Smooth muscle cell (in vitro differentiated cells): Measurements from ENCODE around the gene LRRN4. TPM values are rescaled to one million over a fixed set of nuclear protein-coding genes. Genes with fewer than 3 reads are reported as not detected.

Experiments
- DNase-seq: peaks from one replicate; lab custom pipeline; 2025; ENCODE audit not compliant: unreplicated experiment; lab: John Stamatoyannopoulos, UW
- H2AFZ ChIP-seq: fragments of 200-600 bp; sonication (generic); 2 replicates; pipeline ENCODE4 v1.6.0; 2016; ENCODE audit warnings: antibody characterized with exemption, low read depth, mild to moderate bottlenecking
- H3F3A ChIP-seq: fragments of 200-600 bp; sonication (generic); 2 replicates; pipeline ENCODE4 v1.6.0; 2017; ENCODE audit warnings: antibody characterized with exemption, low read depth
- H3K27ac ChIP-seq: fragments of 200-600 bp; sonication (generic); 2 replicates; pipeline ENCODE4 v1.5.1; 2016; ENCODE audit warnings: low read depth, mild to moderate bottlenecking
- H3K27me3 ChIP-seq: fragments of 200-600 bp; sonication (generic); 2 replicates; pipeline ENCODE4 v1.6.1; 2016; ENCODE audit warnings: low read depth, mild to moderate bottlenecking
- H3K36me3 ChIP-seq: fragments of 200-600 bp; sonication (generic); 2 replicates; pipeline ENCODE4 v1.5.1; 2016; ENCODE audit warnings: low read depth
- H3K4me1 ChIP-seq: fragments of 200-600 bp; sonication (generic); 2 replicates; pipeline ENCODE4 v1.5.1; 2016; ENCODE audit warnings: low read depth
- H3K4me2 ChIP-seq: fragments of 200-600 bp; sonication (generic); 2 replicates; pipeline ENCODE4 v1.6.0; 2016; ENCODE audit warnings: mild to moderate bottlenecking
- H3K4me3 ChIP-seq: fragments of 200-600 bp; sonication (generic); 2 replicates; pipeline ENCODE4 v1.5.1; 2016; ENCODE audit warnings: mild to moderate bottlenecking
- H3K79me2 ChIP-seq: fragments of 200-600 bp; sonication (generic); 2 replicates; pipeline ENCODE4 v1.6.0; 2016; ENCODE audit warnings: low read depth, mild to moderate bottlenecking
- H3K9ac ChIP-seq: fragments of 200-600 bp; sonication (generic); 2 replicates; pipeline ENCODE4 v1.6.0; 2016; ENCODE audit warnings: low read depth
- H3K9me3 ChIP-seq: fragments of 200-600 bp; sonication (generic); replicated peaks from 2 replicates; pipeline ENCODE4 v1.5.1; 2016; ENCODE audit warnings: low read depth
- H4K20me1 ChIP-seq: fragments of 200-600 bp; sonication (generic); 2 replicates; pipeline ENCODE4 v1.6.0; 2016; ENCODE audit warnings: low read depth
- WGBS: methylation state at CpG from one replicate; pipeline ENCODE4 v1.1.7; 2016; ENCODE audit warnings: low lambda C conversion rate; 5-methylcytosine and 5-hydroxymethylcytosine counted together
- polyA plus RNA-seq: library from polyadenylated mRNA; unstranded; fragments of >200 nt; fragmentation: Nextera tagmentation; extraction: Ambion mirVana; gene quantifications from 2 replicates; pipeline ENCODE4 v1.2.1, GENCODE V29; 2016
- total RNA-seq: library from RNA; depleted of rRNA; stranded (reverse); fragments of >200 nt; gene quantifications from 2 replicates; pipeline ENCODE4 v1.2.3, GENCODE V29; 2014
- TF ChIP-seq, protein P1 (sequence below): fragments of 200-600 bp; sonication (generic); IDR thresholded peaks from 2 replicates; pipeline ENCODE4 v1.5.1; 2017; ENCODE audit warnings: borderline replicate concordance, mild to moderate bottlenecking, antibody characterized with exemption; ENCODE audit not compliant: insufficient read depth, poor library complexity, severe bottlenecking

The LRRN4 gene
- total and polyA plus RNA-seq, 2 experiments from 2014 or later: 3.9 to 5.7 TPM

DNA sequence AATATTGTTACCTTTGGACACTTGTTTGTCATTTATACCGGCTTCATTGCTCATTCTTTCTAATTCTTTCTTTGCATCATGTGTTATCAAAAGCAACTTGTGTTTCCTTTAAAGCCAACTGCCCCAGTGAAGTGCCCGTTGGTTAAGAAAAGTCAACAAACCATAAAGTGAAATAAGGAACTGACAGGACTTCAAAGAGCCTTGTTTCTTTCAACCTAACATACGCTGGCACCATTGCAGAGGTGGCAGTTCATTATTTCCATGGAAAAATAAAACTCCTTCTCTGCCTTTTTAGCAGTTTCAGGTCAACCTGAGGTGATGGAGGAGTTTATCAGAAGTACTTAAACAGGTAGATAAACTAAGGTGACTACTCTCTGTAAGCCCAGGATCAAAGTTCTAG lies 40.2 kb upstream of the LRRN4 start:
- no peaks in the 10 kb centered on the region for H3K9me3 ChIP-seq
- H4K20me1 ChIP-seq: no peaks in the 10 kb centered on the region
- H3K27ac ChIP-seq: no peak overlapping the region
- H3K79me2 ChIP-seq: no peaks in the 10 kb centered on the region
- 95% methylated on average over 3 of the region's 3 CpGs for WGBS
- no peaks in the 10 kb centered on the region for H3K4me1 ChIP-seq
- H3F3A ChIP-seq: no peaks in the 10 kb centered on the region
- TF ChIP-seq, protein P1, sequence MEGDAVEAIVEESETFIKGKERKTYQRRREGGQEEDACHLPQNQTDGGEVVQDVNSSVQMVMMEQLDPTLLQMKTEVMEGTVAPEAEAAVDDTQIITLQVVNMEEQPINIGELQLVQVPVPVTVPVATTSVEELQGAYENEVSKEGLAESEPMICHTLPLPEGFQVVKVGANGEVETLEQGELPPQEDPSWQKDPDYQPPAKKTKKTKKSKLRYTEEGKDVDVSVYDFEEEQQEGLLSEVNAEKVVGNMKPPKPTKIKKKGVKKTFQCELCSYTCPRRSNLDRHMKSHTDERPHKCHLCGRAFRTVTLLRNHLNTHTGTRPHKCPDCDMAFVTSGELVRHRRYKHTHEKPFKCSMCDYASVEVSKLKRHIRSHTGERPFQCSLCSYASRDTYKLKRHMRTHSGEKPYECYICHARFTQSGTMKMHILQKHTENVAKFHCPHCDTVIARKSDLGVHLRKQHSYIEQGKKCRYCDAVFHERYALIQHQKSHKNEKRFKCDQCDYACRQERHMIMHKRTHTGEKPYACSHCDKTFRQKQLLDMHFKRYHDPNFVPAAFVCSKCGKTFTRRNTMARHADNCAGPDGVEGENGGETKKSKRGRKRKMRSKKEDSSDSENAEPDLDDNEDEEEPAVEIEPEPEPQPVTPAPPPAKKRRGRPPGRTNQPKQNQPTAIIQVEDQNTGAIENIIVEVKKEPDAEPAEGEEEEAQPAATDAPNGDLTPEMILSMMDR: no peak
- no peak overlapping the region for H3K4me2 ChIP-seq
- DNase-seq: no peak
- no peak overlapping the region for H3K9ac ChIP-seq
- no peak overlapping the region for H2AFZ ChIP-seq
- H3K4me3 ChIP-seq: no peak overlapping the region
- H3K36me3 ChIP-seq: no peaks in the 10 kb centered on the region
- H3K27me3 ChIP-seq: no peaks in the 10 kb centered on the region

DNA sequence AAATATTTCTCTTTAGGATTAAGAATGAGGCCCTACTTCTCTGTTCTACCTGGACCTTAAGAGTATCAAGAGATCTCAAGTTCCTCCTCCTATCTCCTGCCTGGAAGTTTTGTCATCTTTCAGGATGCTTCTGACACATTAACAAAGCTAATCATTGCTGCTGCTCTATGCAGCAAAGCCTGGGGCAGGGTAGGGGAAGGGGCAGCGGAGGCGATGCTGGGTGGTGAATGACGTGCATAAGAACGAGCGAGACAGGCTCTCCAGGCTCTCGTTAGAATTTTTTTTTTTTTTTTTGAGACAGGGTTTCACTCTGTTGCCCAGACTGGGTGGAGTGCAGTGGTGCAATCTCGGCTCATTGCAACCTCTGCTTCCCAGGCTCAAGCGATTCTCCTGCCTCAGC lies 37.8 kb upstream of the LRRN4 start:
- Histone ChIP-seq H3F3A (no peaks in the 10 kb centered on the region), H3K4me2 (no peak overlapping the region), H3K4me1 (no peaks in the 10 kb centered on the region), H3K36me3 (no peaks in the 10 kb centered on the region), H4K20me1 (no peaks in the 10 kb centered on the region), H3K9me3 (no peaks in the 10 kb centered on the region), H3K27ac (no peak overlapping the region), H2AFZ (no peak overlapping the region), H3K4me3 (no peak overlapping the region), H3K27me3 (no peaks in the 10 kb centered on the region), H3K9ac (no peak overlapping the region), H3K79me2 (no peaks in the 10 kb centered on the region)
- 82% methylated on average over 8 of the region's 8 CpGs for WGBS
- TF ChIP-seq, protein P1: no peak
- no peak for DNase-seq

DNA sequence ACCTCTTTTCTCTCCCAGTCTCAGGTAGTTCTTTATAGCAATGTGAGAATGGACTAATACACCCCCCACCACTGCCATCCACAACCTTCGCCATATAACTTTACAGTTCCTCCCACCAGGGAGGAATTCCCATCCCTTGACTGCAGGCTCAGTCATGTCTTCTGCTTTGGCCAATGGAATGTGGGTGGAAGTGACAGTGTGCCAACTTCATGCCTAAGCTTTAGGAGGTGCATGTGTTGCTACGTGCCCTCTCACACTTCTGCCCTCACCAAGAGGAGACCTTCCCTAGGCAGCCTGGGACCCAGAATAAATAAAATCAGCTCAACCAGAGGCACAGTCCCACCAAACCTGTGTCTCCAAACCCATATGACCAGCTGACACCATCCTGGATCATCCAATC lies 33.0 kb upstream of the LRRN4 start:
- Histone ChIP-seq H3K9ac (no peak overlapping the region), H3F3A (no peaks in the 10 kb centered on the region), H3K79me2 (no peaks in the 10 kb centered on the region), H3K36me3 (no peaks in the 10 kb centered on the region), H3K27me3 (no peaks in the 10 kb centered on the region), H3K4me2 (no peak overlapping the region), H3K27ac (no peak overlapping the region), H3K4me1 (no peaks in the 10 kb centered on the region), H2AFZ (no peak overlapping the region), H3K4me3 (no peak overlapping the region), H3K9me3 (no peaks in the 10 kb centered on the region), H4K20me1 (no peaks in the 10 kb centered on the region)
- no peak for DNase-seq
- TF ChIP-seq, protein P1: no peak
- 75% methylated on average over 2 of the region's 2 CpGs for WGBS

DNA sequence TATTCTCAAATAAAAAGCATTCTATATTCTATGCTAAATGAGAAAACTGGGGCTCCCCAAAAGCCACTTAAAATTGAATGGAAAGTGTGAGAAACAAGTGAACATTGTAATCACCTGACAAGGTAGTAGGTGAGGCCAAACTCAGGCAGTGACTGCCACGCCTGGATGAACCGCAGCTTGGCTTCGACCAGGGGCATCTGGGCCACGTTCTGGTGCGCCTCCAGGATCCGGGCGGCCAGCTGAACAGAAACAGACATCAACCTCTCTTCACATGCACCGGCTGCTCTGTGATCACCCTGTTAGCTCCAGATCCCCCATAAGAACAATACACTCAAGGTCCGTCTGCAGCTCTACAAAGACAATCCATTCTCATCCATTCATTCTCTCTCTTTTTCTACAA lies 30.1 kb upstream of the LRRN4 start:
- H2AFZ ChIP-seq: no peak overlapping the region
- no peak for DNase-seq
- no peaks in the 10 kb centered on the region for H3K9me3 ChIP-seq
- H3K36me3 ChIP-seq: no peaks in the 10 kb centered on the region
- no peaks in the 10 kb centered on the region for H3F3A ChIP-seq
- no peaks in the 10 kb centered on the region for H3K27me3 ChIP-seq
- H3K27ac ChIP-seq: no peak overlapping the region
- TF ChIP-seq, protein P1: no peak
- H4K20me1 ChIP-seq: no peaks in the 10 kb centered on the region
- H3K4me1 ChIP-seq: no peaks in the 10 kb centered on the region
- no peaks in the 10 kb centered on the region for H3K79me2 ChIP-seq
- H3K9ac ChIP-seq: no peak overlapping the region
- no peak overlapping the region for H3K4me3 ChIP-seq
- WGBS: 90% methylated on average over 9 of the region's 9 CpGs
- H3K4me2 ChIP-seq: no peak overlapping the region
